ENCODE data around the gene NECTIN2. TPM values are rescaled to one million over a fixed set of nuclear protein-coding genes. Genes with fewer than 3 reads are reported as not detected.
"Not testable (repeated sequence)": the region's sequence is repeated elsewhere in the genome, so short reads cannot be mapped to it uniquely, and the experiment has no call there.

The NECTIN2 gene
- total RNA-seq, 1 experiment from 2014 or later = 96.3 TPM

- Histone ChIP-seq H3K4me1 (ENCODE audit: control insufficient read depth in 1 of 2, insufficient read depth in 2 of 2, low read length in 2 of 2) (peaks cover 0 to 12% of the 10 kb centered on the region in 2 experiments; a peak in 2 of 4 replicates), H3K79me2 (ENCODE audit: insufficient read depth, low read length) (peaks cover 84% of the 10 kb centered on the region), H3K27me3 (ENCODE audit: insufficient read depth, low read length) (no peaks in the 10 kb centered on the region), H3K36me3 (ENCODE audit: control insufficient read depth in 1 of 2, insufficient read depth in 2 of 2, low read length in 2 of 2) (peaks cover 0 to 2% of the 10 kb centered on the region in 2 experiments; a peak in 1 of 4 replicates), H4K20me1 (ENCODE audit: insufficient read depth) (no peaks in the 10 kb centered on the region), H3K27ac (ENCODE audit: low read depth, low read length) (0 out of 2 replicates have a peak overlapping the region, but pooled peaks have one; percentile 13), H3K4me2 (ENCODE audit: low read length) (no peak overlapping the region), H3K4me3 (replicated peaks in 1 of 2; ENCODE audit: low read depth in 1 of 2, low read length in 2 of 2) (no peak overlapping the region), H3K9ac (ENCODE audit: low read length) (no peak overlapping the region), H3K9me3 (ENCODE audit: control insufficient read depth in 1 of 2, insufficient read depth in 1 of 2, low read depth in 1 of 2, low read length in 2 of 2) (no peaks in the 10 kb centered on the region), H2AFZ (ENCODE audit: low read depth, low read length, poor library complexity, severe bottlenecking) (no peak overlapping the region), H3K9me2 (ENCODE audit: insufficient read depth) (no peaks in the 10 kb centered on the region)
- ATAC-seq (no peak), DNase-seq (ENCODE audit: low read depth, low spot score) (no peak)
- intact Hi-C loops (cut with micrococcal nuclease) = no loop called here
- TF ChIP-seq, protein P1, sequence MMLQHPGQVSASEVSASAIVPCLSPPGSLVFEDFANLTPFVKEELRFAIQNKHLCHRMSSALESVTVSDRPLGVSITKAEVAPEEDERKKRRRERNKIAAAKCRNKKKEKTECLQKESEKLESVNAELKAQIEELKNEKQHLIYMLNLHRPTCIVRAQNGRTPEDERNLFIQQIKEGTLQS (IDR thresholded peaks at IDR 0.05) = no peak
- POLR2A ChIA-PET = no interaction called here
- RAD21 ChIA-PET (ENCODE audit: low non-redundant PET in 1 of 2, low total read pairs in 2 of 2, uncharacterized antibody in 2 of 2, unreplicated experiment in 2 of 2) = no interaction called here
- BruUV-seq (replicated peaks) = no TSS peak
- CTCF ChIA-PET = no interaction called here
Measured at GRCh38 chr19:44856421-44857083, 10.5 kb downstream of the NECTIN2 start.

DNA sequence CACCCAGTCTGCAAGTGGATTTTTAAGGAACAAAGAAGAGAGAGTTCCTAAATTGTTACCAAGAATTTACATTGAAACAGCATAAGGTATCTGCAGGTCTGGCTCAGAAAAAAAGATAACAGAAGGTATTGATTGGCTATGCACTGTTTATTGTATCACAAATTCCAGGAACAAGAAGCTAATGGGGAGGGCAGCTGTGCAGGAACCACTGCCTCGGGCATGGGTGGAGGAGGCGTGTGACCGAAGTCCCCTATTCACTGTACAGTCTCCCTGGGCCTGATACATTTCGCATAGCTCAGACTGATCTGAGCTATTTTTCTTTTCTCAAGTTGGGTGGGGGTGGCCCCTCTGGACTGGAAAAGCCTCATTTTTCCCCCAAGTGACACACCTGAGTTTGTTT lies 11.7 kb downstream of the NECTIN2 start:
- no peak overlapping the region for H3K9ac ChIP-seq (ENCODE audit: low read length)
- H3K27me3 ChIP-seq (ENCODE audit: insufficient read depth, low read length) = no peaks in the 10 kb centered on the region
- CTCF ChIA-PET = no interaction called here
- DNase-seq (ENCODE audit: low read depth, low spot score) (no peak), ATAC-seq (no peak)
- H3K27ac ChIP-seq (ENCODE audit: low read depth, low read length) = no peak overlapping the region
- POLR2A ChIA-PET = no interaction called here
- TF ChIP-seq SIN3A (IDR thresholded peaks at IDR 0.05; ENCODE audit: low read depth) (no peak), SRF (IDR thresholded peaks at IDR 0.05; ENCODE audit: low read depth) (no peak), YY1 (IDR thresholded peaks at IDR 0.05; ENCODE audit: extremely low read depth, insufficient replicate concordance, low read depth, low read length) (no peak), POLR2A (IDR thresholded peaks at IDR 0.05; ENCODE audit: borderline replicate concordance, extremely low read depth, insufficient read depth, insufficient read length) (no peak), TCF7L2 (IDR thresholded peaks at IDR 0.05; ENCODE audit: borderline replicate concordance, extremely low read depth, insufficient read depth, insufficient read length) (no peak)
- RAD21 ChIA-PET (ENCODE audit: low non-redundant PET in 1 of 2, low total read pairs in 2 of 2, uncharacterized antibody in 2 of 2, unreplicated experiment in 2 of 2) = no interaction called here
- H3K4me3 ChIP-seq (replicated peaks in 1 of 2; ENCODE audit: low read depth in 1 of 2, low read length in 2 of 2) = no peak overlapping the region
- no peaks in the 10 kb centered on the region for H4K20me1 ChIP-seq (ENCODE audit: insufficient read depth)
- intact Hi-C loops (cut with micrococcal nuclease) = no loop called here
- H3K4me1 ChIP-seq (ENCODE audit: control insufficient read depth in 1 of 2, insufficient read depth in 2 of 2, low read length in 2 of 2) = peaks cover 0 to 12% of the 10 kb centered on the region in 2 experiments; a peak in 2 of 4 replicates
- no peaks in the 10 kb centered on the region for H3K9me3 ChIP-seq (ENCODE audit: control insufficient read depth in 1 of 2, insufficient read depth in 1 of 2, low read depth in 1 of 2, low read length in 2 of 2)
- no peak overlapping the region for H2AFZ ChIP-seq (ENCODE audit: low read depth, low read length, poor library complexity, severe bottlenecking)
- no TSS peak for BruUV-seq (replicated peaks)
- no peaks in the 10 kb centered on the region for H3K9me2 ChIP-seq (ENCODE audit: insufficient read depth)
- peaks cover 83% of the 10 kb centered on the region for H3K79me2 ChIP-seq (ENCODE audit: insufficient read depth, low read length)
- H3K36me3 ChIP-seq (ENCODE audit: control insufficient read depth in 1 of 2, insufficient read depth in 2 of 2, low read length in 2 of 2) = peaks cover 0 to 2% of the 10 kb centered on the region in 2 experiments; a peak in 1 of 4 replicates
- no peak overlapping the region for H3K4me2 ChIP-seq (ENCODE audit: low read length)

- H3K27me3 ChIP-seq (ENCODE audit: insufficient read depth, low read length); RAD21 ChIA-PET (ENCODE audit: low non-redundant PET in 1 of 2, low total read pairs in 2 of 2, uncharacterized antibody in 2 of 2, unreplicated experiment in 2 of 2); intact Hi-C loops (cut with micrococcal nuclease); H3K9me3 ChIP-seq (ENCODE audit: control insufficient read depth in 1 of 2, insufficient read depth in 1 of 2, low read depth in 1 of 2, low read length in 2 of 2); H3K9me2 ChIP-seq (ENCODE audit: insufficient read depth); BruUV-seq (replicated peaks); H4K20me1 ChIP-seq (ENCODE audit: insufficient read depth); CTCF ChIA-PET; H3K36me3 ChIP-seq (ENCODE audit: control insufficient read depth in 1 of 2, insufficient read depth in 2 of 2, low read length in 2 of 2); H3K27ac ChIP-seq (ENCODE audit: low read depth, low read length); ATAC-seq; H3K9ac ChIP-seq (ENCODE audit: low read length); H2AFZ ChIP-seq (ENCODE audit: low read depth, low read length, poor library complexity, severe bottlenecking); H3K4me2 ChIP-seq (ENCODE audit: low read length); DNase-seq (ENCODE audit: low read depth, low spot score); H3K4me3 ChIP-seq (replicated peaks in 1 of 2; ENCODE audit: low read depth in 1 of 2, low read length in 2 of 2); POLR2A ChIA-PET: not testable (repeated sequence)
- H3K79me2 ChIP-seq (ENCODE audit: insufficient read depth, low read length) = peaks cover 63% of the 10 kb centered on the region
- peaks cover 11 to 17% of the 10 kb centered on the region in 2 experiments for H3K4me1 ChIP-seq (ENCODE audit: control insufficient read depth in 1 of 2, insufficient read depth in 2 of 2, low read length in 2 of 2)
Measured at GRCh38 chr19:44861576-44861975, 15.5 kb downstream of the NECTIN2 start.
